COR-L47 (cell line): ENCODE data around the gene CDH4.

Experiments
- DNase-seq: peaks from one replicate; lab custom pipeline; 2025; lab: John Stamatoyannopoulos, UW

Gene CDH4

DNA sequence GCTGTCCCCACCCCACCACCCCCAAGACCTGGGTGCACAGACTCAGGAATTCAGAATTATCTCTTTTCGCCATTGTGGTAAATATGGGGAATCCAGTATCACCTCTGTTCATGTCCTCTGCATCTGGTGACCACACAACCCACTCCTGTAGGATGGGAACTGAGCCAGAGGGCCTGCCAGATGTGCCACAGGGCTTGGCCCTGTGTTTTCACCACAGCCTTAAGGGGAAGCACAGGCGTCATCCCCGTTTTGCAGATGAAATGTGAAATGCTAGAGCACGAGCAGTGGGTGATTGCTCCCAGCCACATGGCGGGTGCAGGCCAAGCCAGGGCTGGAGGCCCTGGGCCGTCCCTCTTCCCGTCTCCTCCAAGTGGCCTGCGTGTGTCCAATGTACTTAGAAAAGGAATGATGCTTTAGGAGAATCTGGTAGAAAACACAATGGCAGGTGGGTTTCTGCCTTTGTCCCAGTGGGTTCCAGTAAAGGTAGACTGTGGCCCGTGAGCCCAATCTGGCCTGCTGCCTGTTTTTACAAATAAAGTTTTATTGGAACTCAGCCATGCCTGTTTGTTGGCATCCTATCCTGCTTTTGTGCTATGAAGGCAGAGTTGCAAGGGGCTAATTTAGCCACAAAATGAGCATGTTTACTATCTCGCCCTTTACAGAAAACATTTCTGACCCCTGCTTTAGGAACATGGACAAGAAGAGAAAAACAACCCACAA is 309.2 kb downstream of the CDH4 start:
- DNase-seq = no peak

DNA sequence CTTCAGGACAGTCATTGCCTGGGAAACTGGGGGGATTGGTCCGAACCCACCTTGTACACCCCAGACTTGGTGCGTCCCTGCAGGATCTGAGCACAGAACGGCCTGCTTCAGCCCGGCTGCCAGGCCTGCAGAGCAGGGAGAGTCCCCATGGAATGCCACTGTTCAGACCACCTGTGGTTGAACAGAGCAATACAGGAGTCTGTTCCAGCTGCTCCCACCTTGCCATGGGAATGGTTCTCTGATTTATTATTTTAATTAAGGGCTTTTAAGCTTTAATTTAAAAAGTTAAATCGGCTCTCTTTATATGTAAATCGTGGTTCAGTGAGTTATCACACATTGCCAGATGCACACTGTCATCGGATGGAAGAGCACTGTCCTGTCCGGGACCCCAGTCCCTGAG is 310.4 kb downstream of the CDH4 start:
- DNase-seq = no peak

DNA sequence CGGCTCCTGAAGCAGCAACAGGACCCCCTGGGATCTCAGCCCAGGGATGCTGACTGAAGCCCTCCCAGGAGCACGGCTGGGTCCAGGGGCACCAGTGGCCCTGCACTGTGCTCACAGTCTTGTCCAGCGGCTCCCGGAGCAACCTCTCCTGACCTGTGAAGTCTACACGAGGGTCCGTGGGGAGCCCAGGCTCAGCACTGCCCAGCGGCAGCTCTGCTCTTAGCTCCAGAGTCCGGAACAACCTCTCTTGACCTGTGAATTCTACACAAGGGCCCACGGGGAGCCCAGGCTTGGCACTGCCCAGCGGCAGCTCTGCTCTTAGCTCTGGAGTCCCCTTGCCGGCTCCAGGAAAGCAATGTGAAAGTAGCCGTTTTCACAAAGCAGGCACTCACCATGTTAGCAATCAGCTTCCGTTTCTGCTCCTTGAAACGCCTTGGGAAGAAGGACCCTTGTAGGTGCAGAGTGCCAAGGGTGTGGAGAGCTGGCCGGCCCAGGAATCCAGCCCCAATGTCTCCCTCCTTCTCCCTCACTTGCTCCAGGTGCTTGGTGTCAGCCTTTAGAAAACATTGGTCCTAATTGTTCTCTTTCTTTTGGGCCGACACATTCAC is 310.9 kb downstream of the CDH4 start:
- no peak for DNase-seq

GRCh38 chr20:61564628-61565027 is 312.6 kb downstream of the CDH4 start:
- no peak for DNase-seq

DNA sequence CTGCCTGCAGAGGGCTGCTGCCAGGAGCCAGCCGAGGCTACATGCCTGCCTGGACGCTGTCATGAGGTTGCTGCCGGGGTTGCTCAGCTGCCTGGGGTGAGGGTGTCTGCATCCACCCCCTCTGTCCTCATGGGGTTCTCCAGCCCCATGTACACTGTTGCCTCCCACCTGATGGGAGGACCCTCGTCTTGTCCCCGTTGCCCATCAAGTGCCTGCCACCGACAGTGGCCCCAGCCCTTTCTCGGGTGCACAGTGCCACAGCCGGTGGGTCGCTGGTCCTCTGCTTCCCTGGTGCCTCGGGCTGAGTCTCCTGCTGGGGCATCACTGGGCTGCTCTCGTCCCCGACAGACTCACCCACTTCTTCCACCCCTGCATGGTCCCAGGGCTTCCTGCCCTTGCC is 313.7 kb downstream of the CDH4 start:
- no peak for DNase-seq

- DNase-seq = no peak
Measured at GRCh38 chr20:61566691-61567090, 314.6 kb downstream of the CDH4 start.

DNA sequence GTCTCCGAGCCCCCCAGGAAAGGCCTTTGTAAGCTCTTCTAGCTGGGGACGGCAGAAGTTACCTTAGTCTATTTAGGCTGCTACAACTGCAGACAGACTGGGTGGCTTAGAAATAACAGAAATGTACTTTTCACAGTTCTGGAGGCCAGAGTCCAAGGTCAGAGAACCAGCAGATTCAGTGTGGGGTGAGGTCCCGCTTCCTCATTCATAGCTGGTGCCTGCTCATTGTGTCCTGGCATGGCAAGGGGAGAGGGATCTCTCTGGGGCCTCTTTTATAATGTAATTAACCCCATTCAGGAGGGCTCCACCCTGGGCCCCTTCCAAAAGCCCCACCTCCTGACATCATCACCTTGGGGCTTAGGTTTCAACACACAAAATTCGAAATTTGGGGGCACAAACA is 315.1 kb downstream of the CDH4 start:
- no peak for DNase-seq

DNA sequence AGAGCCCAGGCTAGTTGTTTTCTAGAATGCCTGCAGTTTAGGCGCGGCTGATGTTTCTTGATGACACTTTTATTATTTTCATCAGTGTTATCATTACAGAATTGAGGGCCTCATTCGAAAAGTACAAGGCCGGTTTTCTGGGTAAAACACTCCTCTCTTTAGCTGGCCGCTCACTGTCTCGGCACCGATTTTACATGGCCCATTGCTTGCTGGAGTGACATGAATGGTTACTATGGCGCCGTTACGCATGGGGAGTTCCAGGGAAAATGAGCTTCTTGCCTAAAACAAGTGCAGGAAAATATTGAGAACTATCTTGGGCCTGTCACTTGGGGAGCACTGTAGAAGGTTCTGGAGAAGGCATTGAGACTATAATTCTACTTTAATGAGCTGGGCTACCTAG is 317.8 kb downstream of the CDH4 start:
- no peak for DNase-seq

- no peak for DNase-seq
Measured at GRCh38 chr20:61570646-61571195, 318.7 kb downstream of the CDH4 start.

- DNase-seq = no peak
Measured at GRCh38 chr20:61571221-61571620, 319.2 kb downstream of the CDH4 start.

DNA sequence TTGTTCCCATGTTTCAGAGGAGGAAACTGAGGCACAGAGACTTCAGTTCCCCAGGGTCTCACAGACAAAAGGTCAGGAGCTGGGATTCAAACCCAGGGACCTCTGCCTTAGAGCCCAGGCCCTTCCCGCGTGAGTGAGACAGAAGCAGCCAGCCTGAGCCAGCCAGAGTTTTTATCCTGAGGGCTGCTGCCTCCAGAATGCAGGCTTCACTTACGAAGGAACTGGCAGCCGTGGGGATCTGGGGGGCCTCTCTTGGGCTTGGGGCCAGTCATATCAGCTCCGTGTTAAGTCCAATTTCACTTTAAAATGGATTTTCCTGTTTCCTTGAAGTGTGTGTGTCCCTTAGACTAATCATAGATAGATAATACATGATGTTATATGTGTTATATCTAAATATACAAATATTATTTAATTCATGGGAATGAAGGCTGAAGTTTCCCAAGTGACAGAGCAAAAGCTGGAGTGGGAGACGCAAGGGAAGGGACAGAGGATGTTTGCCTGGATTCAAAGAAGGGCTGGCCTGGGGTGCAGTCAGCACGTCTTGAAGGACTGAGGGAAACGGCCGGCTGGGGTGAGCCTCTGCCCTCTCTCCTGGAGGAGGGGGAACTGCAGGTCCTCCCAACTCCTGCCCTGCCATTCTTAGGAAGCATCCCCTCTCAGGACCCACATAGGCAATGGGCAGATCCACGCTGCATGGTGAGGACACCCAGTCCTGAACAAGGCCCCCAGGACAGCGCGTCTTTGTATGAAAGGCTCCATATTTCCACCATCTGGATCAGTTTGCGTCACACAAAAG is 320.1 kb downstream of the CDH4 start:
- no peak for DNase-seq

DNA sequence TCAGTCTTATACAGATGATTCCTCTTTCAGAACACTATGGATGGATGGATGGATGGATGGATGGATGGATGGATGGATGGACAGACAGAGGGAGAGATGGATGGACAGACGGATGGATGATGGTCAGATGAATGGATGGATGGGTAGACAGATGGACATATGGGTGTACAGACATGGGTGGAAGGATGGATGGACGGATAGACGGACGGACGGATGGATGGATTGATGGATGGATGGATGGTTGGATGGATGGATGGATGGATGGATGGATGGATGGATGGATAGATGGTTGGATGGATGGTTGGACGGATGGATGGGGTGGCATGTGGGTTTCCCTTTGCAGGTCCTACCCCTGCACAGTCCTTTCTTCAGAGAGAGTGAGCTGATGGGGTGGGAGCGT is 320.7 kb downstream of the CDH4 start:
- no peak for DNase-seq

- no peak for DNase-seq
Measured at GRCh38 chr20:61573415-61574305, 321.6 kb downstream of the CDH4 start.

DNA sequence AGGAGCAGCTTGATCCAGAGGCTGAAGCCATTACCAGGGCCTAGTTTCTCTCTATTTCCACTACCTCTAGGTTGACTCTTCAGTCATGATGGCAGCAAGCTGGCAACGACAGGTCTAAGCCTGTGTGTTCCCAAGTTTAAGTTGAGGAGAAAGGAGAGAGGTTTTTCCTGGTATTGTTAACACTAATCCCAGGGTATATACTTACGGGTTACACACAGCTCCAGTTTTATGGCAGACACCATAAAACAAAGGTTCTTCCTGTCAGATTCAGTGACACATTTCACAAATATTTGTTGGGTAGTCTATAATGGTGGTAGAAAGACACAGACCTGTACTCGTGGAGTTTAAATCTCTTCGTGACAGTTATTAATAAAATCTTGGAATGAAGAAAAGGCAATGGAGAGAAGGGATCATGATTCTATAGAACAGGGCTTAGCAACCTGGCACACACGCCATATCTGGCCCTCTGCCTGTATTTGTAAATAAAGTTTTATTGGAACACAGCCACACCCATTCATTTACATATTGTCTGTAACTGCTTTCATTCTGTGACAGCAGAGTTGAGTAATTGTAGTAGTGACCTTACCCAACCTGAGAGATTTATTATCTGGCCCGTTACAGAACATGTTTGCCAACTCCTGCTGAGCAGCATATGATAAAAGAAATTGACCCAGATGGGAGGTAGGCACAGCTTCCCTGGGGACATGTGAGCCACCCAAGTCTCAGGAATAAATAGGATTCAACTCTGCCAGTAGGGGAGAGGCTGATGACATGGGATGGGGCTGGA is 323.3 kb downstream of the CDH4 start:
- peak; percentile 40 for DNase-seq

DNA sequence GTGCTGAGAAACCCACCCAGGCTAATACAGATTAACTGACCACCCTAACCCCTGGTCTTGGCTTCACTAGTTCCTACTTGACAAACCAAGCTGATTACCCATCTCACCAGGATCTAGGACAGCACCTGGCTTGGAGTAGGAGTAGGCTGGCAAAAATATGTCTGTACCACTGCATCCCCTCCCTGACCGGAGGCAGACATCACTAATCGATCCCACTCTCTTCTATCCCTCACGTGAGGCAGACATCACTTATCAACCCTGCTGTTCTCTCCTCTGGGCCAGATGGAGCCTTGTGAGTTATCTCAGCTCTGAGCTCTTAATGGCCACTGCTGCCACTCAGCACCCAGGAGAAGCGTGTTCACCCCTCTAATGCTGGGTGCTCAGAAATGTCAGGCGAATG is 324.3 kb downstream of the CDH4 start:
- DNase-seq = no peak

- no peak for DNase-seq
Measured at GRCh38 chr20:61577065-61577464, 325.0 kb downstream of the CDH4 start.

DNA sequence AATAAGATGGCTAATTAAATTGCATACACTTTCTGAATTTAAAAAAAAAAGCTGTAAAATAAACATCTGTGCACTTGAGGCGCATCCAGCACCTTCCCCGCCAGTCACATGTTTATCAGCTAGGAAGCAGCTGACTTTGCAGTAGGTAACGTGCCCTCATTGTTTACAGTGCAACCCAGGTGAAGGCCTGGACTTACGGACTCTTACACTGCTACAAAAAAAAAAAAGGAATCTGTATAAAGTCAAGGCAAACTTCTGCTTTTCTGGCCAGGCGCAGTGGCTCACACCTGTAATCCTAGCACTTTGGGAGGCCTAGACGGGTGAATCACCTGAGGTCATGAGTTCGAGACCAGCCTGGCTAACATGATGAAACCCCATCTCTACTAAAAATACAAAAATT is 327.8 kb downstream of the CDH4 start:
- no peak for DNase-seq

DNA sequence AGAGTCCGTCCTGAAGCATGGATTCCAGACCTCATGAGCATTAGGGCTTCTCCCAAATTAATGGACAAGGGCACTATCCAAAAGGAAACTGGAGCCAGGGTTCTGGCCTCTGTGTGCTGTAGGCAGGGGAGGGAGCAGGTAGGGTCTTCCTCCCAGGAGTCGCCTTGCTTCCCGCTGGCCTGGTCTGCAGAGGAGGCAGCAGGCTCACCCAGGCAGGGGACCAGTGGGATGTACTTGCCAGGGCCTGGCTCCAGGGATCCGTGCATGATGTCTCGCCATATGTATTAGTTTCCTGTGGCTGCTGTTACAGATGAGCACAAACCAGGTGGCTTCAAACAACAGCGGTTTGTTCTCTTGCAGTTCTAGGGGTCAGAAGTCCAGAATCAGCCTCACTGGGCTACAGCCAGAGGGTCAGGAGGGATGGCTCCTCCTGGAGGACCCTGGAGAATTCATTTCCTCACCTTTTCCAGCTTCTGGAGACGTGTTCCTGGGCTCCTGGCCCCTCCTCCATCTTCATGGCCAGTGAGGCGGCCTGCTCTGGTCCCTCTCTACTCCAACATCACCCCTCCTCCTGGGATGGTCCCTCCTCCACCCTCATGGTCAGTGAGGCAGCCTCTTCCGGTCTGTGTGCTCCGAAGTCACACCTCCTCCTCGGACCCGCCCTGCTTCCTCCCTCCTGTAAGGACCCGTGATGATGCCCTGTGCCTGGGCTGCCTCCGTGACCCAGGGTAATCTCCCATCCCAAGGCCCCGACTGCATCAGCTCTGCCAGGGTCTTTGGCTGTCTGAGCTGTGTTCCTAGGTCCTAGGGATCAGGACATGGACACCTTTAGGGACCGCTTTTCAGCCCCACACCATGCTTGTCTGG is 329.1 kb downstream of the CDH4 start:
- no peak for DNase-seq

DNA sequence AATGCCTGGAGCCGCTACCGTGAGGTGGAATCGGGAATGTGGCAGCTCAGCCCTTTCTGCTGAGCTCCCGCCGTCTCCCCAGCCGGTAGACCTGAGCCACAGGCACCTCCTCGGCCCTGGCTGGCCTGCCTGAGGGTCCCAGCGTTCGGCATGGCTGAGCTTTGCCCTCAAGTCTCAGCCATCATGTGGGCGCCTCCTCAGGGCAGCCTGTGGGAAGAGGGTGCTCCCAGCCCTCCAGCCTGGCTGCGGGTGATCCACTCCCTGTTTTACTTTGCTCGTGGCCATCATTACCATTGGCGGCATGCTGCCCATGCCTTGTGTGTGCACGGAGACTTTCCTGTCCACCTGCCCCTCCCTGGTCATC is 329.7 kb downstream of the CDH4 start:
- no peak for DNase-seq
